GM12891 (cell line): ENCODE data around the gene GTF2IRD2.
"Not testable (repeated sequence)": the region's sequence is repeated elsewhere in the genome, so short reads cannot be mapped to it uniquely, and the experiment has no call there.

Source experiments
- DNase-seq: peaks from one replicate; pipeline ENCODE4 v3.0.0; 2011; ENCODE audit warnings: low spot score; ENCODE audit not compliant: insufficient read length
- FAIRE-seq: peaks from 2 replicates; lab custom pipeline; 2011; peaks lifted over from hg19 to GRCh38; lab: Jason Lieb, UNC

GTF2IRD2 gene

GRCh38 chr7:74797848-74798622, 53.4 kb downstream of the GTF2IRD2 start:
- FAIRE-seq = not testable (repeated sequence)

GRCh38 chr7:74789200-74789736, 62.1 kb downstream of the GTF2IRD2 start:
- not testable (repeated sequence) for DNase-seq, FAIRE-seq

More at GRCh38 chr7:74797848-74798622, 53.4 kb downstream of the GTF2IRD2 start:
- not testable (repeated sequence) for DNase-seq

GRCh38 chr7:74788369-74789150, 62.8 kb downstream of the GTF2IRD2 start:
- FAIRE-seq, DNase-seq: not testable (repeated sequence)

DNA sequence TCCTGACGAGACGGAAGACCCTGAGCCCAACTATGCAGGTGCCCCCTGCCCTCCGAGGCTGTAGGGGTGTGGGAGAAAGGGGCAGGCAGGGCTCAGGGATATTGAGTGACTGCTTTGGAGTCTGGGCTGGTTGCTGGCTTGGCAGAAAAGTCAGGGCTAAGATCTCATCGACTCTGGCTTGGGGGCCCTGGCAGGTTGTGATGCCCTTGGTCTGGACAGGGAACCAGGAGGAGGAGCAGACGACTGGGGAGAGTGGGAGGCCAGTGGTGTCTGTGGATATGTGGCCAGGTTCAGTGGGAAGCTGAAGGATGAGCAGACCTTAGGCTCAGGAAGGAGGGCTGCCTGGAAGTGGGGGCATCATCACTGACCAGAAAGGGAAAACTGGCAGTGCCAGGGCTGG, 67.8 kb downstream of the GTF2IRD2 start:
- not testable (repeated sequence) for DNase-seq, FAIRE-seq

DNA sequence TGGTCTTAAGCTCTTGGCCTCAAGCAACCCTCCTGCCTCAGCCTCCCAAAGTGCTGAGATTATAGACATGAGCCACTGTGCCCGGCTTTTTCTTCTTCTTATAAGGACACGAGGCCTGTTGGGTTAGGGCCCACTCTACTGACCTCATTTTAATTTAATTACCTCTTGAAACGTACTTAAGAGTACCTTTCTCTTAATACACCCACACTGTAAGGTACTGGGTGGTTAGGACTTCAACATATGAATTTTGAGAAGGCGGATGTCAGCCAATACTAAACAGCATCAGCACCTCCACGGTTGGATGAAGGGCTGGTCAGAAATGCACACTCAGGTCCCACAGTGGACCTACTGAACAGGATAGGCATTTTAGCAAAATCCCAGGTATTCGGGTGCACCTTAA, 69.7 kb downstream of the GTF2IRD2 start:
- not testable (repeated sequence) for DNase-seq

DNA sequence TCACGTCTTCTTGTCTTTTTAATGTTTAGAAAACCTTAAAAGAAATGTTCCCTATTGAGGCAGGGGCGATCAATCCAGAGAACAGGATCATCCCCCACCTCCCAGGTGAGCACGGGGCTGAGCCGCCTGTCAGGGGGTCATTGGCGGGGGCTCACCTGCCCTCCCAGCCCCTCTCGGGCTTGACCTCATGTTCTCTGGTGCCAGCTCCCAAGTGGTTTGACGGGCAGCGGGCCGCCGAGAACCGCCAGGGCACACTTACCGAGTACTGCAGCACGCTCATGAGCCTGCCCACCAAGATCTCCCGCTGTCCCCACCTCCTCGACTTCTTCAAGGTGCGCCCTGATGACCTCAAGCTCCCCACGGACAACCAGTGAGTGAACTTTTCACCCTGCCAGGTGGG, 72.4 kb downstream of the GTF2IRD2 start:
- FAIRE-seq, DNase-seq: not testable (repeated sequence)

More for the DNA sequence above, 69.7 kb downstream of the GTF2IRD2 start:
- not testable (repeated sequence) for FAIRE-seq

GRCh38 chr7:74775111-74775510, 76.3 kb downstream of the GTF2IRD2 start:
- DNase-seq, FAIRE-seq: not testable (repeated sequence)

DNA sequence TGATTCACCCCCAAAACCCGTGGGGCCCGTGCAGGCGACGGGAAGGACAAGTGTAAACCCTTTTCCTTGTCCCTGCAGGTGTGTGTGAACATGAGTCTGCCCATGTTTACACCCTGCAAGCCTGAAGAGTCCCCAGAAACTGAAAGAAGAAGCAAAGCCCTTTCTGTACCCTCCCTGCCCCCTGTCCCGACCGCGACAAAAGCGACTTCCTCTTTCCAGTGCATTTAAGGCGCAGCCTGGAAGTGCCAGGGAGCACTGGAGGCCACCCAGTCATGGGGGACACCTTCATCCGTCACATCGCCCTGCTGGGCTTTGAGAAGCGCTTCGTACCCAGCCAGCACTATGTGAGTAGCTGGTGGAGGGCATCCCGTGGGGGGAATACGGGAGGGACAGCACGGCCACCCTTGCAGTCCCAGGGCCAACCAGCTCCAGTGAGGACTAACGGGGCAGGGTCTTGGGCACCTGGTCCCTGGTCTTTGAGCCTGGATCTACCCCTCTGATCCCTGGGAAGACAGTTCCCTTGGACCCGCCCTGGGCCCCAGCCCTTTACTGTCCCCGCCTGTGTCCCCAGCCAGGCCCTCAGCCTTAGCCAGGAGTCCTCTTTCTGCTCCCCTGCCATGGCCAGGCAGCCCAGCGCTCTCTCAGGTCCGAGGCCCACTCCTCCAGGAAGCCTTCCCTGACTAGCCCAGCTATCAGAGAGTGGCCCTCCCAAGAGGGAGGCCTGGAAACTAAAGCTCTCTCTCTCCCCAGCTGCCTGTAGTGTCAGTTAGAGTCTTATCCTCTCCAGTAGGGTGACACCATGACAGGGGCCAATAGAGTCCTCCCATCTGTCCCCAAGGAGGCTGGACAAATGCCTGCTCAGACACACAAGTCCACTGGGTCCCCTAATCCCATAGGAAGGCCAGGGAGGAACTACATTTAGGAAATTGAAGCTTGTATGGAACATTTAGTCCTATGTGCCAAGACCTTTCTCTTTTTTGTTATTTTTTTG, 77.3 kb downstream of the GTF2IRD2 start, which contains the start of gene NCF1:
Gene NCF1, plus strand, starts transcription at position 252 of the 991 bp plus-strand sequence. Its CDS starts 21 bp downstream, at position 273.
- FAIRE-seq, DNase-seq: not testable (repeated sequence)

DNA sequence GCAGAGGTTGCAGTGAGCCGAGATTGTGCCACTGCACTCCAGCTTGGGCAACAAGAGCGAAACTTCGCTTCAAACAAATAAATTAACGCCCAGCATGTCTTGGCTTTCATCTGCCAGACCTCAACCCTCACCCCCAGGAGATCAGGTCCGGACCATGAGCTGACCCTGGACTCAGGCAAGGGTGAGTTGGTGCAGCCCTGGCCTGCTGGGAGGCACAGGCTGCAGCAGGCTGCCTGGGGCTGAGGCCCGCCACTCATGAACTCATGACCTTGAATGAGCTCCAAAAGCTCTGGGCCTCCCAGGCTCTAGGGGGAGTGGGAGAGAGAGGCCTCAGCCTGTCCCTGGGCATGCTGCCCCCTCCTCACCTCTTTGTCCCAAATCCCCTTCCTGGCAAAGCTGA, 79.3 kb downstream of the GTF2IRD2 start:
- not testable (repeated sequence) for DNase-seq, FAIRE-seq

GRCh38 chr7:74770062-74770461, 81.3 kb downstream of the GTF2IRD2 start:
- FAIRE-seq, DNase-seq: not testable (repeated sequence)

DNA sequence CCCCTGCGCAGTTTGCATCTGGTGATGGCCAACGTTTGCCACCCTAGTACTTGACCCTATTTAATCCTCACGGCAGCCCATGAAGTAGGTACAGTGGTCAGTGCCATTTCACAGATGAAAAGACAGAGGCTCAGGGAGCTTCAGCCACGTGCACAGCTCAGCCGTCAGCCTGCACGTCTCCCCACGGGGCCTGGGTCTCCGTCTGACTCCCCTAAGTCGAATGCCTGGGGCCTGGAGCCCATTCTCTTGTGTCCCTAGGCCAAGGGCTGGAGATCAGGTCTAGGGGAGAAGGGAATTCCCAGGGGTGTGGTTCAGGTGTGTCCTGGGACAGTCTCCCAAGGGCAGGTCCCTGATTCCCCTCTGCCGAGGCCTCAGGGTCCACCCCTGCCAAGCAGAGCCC, 84.4 kb downstream of the GTF2IRD2 start:
- FAIRE-seq, DNase-seq: not testable (repeated sequence)

GRCh38 chr7:74766509-74766908, 84.9 kb downstream of the GTF2IRD2 start:
- not testable (repeated sequence) for FAIRE-seq, DNase-seq

DNA sequence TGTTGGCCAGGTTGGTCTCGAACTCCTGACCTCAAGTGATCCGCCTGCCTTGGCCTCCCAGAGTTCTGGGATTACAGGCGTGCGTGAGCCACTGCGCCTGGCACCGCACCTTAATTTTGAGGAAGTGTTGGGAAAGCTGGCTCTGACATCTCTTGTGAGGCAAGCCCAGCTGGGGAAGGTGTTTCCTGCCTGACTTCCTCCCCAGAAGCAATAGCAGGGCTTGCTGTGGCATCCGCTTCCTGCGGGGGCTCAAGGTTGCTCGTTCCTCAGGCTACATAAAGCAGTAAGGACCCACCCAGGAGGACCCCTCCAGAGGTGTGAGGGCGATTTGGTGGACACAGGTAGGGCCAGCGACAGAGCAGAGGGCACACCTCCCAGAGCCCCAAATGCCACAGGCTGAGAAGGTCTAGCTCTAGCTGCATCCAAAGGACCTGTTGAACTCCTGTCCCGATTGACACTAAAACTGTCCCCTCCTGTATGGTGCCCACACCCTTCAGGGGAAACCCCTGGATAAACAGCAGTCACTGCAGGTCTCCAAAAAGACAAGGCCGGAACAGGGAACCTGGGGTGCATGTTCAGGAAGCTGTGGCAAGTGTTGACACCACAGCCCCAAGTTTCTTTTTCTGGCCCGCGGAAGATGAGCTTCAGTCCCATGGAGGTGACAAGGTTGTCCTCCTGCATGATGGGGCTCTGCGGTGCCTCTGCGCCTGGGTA, 86.0 kb downstream of the GTF2IRD2 start:
- FAIRE-seq, DNase-seq: not testable (repeated sequence)

- not testable (repeated sequence) for DNase-seq, FAIRE-seq
Observed at GRCh38 chr7:74758982-74759381, 92.4 kb downstream of the GTF2IRD2 start.

DNA sequence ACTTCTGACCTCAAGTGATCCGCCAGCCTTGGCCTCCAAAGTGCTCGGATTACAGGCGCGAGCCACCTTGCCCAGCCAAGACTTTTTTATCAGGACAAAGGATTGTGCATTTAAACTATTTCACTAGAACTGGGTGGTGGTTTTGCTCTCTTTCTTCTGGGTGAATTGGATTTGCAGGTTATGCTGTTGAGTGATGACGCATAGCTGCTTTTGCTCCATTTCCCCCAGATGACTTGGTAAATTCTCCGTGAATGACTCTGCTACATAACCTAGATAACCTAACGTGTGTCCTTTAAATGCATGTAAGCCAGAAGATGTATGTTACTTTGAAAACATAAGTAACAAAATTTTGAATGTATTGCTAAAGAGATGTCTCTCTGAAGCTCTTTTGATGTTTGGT, 93.1 kb downstream of the GTF2IRD2 start:
- not testable (repeated sequence) for FAIRE-seq, DNase-seq

DNA sequence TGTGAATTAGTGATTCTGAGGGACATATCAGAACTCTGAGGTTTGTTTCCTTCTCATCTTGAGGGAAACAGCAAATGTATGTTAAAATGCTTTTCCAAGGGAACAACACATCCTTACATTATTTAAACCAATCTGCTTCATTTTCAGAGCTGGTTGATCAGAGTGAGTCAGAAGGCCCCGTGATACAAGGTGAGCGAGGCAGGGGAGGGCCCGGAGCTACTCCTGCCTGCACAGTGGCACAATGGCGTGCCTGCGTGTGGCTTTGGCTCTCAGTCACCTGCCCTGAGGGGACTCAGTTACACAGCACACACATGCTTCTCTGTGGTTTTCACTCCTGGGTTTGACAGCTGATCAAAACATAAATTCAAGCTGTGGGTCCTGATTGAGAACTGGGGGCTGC, 94.7 kb downstream of the GTF2IRD2 start:
- not testable (repeated sequence) for DNase-seq, FAIRE-seq

- not testable (repeated sequence) for DNase-seq, FAIRE-seq
Observed at GRCh38 chr7:74753921-74754482, 97.4 kb downstream of the GTF2IRD2 start.
